GM23338 (cell line): ENCODE data around the gene CHCHD10. TPM values are rescaled to one million over a fixed set of nuclear protein-coding genes. Genes with fewer than 3 reads are reported as not detected.

Experiments used
- ATAC-seq: fragments of 200-7000 bp; cut with Tn5 transposase; 3 replicates; pipeline ENCODE4 v1.9.1; 2020
- DNase-seq: peaks from one replicate; pipeline ENCODE4 v3.0.0-alpha.2; 2015; ENCODE audit warnings: low spot score
- H2AFZ ChIP-seq: fragments of 200-600 bp; sonication (generic); 2 replicates; pipeline ENCODE4 v1.8.0; 2016; ENCODE audit warnings: antibody characterized with exemption, mild to moderate bottlenecking, moderate library complexity
- H3F3A ChIP-seq: fragments of 200-600 bp; sonication (generic); replicated peaks from 2 replicates; pipeline ENCODE4 v1.8.0; 2017; ENCODE audit warnings: antibody characterized with exemption, mixed run types, low read depth
- H3K27ac ChIP-seq: fragments of 200-600 bp; sonication (generic); 2 replicates; pipeline ENCODE4 v1.6.1; 2016; ENCODE audit warnings: low read depth
- H3K27me3 ChIP-seq: fragments of 200-600 bp; sonication (generic); 2 replicates; pipeline ENCODE4 v1.8.0; 2016; ENCODE audit warnings: mild to moderate bottlenecking, mixed run types, moderate library complexity; ENCODE audit not compliant: insufficient read depth
- H3K36me3 ChIP-seq: fragments of 200-600 bp; sonication (generic); 2 replicates; pipeline ENCODE4 v1.8.0; 2016; ENCODE audit warnings: mild to moderate bottlenecking; ENCODE audit not compliant: insufficient read depth
- H3K4me1 ChIP-seq: fragments of 200-600 bp; sonication (generic); 2 replicates; pipeline ENCODE4 v1.8.0; 2016; ENCODE audit warnings: mild to moderate bottlenecking, moderate library complexity; ENCODE audit not compliant: insufficient read depth
- H3K4me2 ChIP-seq: fragments of 200-600 bp; sonication (generic); 2 replicates; pipeline ENCODE4 v1.7.1; 2017; ENCODE audit warnings: mixed run types
- H3K4me3 ChIP-seq: fragments of 200-600 bp; sonication (generic); 2 replicates; pipeline ENCODE4 v1.6.1; 2016; ENCODE audit warnings: mixed run types
- H3K79me2 ChIP-seq: fragments of 200-600 bp; sonication (generic); replicated peaks from 2 replicates; pipeline ENCODE4 v1.8.0; 2017; ENCODE audit warnings: mild to moderate bottlenecking; ENCODE audit not compliant: insufficient read depth
- H3K9me2 ChIP-seq: fragments of 200-600 bp; sonication (generic); 2 replicates; pipeline ENCODE4 v1.8.0; 2017; ENCODE audit not compliant: insufficient read depth
- H4K20me1 ChIP-seq: fragments of 200-600 bp; sonication (generic); replicated peaks from 2 replicates; pipeline ENCODE4 v1.8.0; 2017; ENCODE audit warnings: mild to moderate bottlenecking; ENCODE audit not compliant: insufficient read depth
- H3K27ac Mint-ChIP-seq: 2 replicates; pipeline ENCODE4 v1.8.0; 2020; ENCODE audit warnings: inconsistent platforms, mild to moderate bottlenecking, moderate library complexity, mixed read lengths
- H3K27me3 Mint-ChIP-seq: 3 replicates; pipeline ENCODE4 v1.8.0; 2022; ENCODE audit warnings: low read depth, mild to moderate bottlenecking, moderate library complexity, mixed read lengths, inconsistent platforms; ENCODE audit not compliant: insufficient read depth, poor library complexity
- H3K36me3 Mint-ChIP-seq: 3 replicates; pipeline ENCODE4 v1.8.0; 2021; ENCODE audit warnings: low read depth, mild to moderate bottlenecking, inconsistent platforms, moderate library complexity, mixed read lengths
- H3K4me1 Mint-ChIP-seq: 3 replicates; pipeline ENCODE4 v1.8.0; 2020; ENCODE audit warnings: mild to moderate bottlenecking, inconsistent platforms, mixed read lengths
- H3K4me3 Mint-ChIP-seq: 3 replicates; pipeline ENCODE4 v1.8.0; 2021; ENCODE audit warnings: moderate library complexity, mild to moderate bottlenecking, inconsistent platforms, mixed read lengths
- H3K9me3 Mint-ChIP-seq: 3 replicates; pipeline ENCODE4 v1.8.0; 2020; ENCODE audit warnings: moderate library complexity, mild to moderate bottlenecking, inconsistent platforms, mixed read lengths
- CREB1 ChIP-seq: fragments of 250-450 bp; sonication (Bioruptor Pico); IDR thresholded peaks from 2 replicates; pipeline ENCODE4 v1.5.0; 2020; ENCODE audit warnings: low read depth, mild to moderate bottlenecking, moderate library complexity
- CTCF ChIP-seq, 2 experiments: fragments of 200-600 bp in 1 of 2; sonication (generic) in 1 of 2; conservative IDR thresholded peaks; 2 replicates each; pipeline versions ENCODE4 v1.5.1 to v1.6.1; 2016 to 2017; ENCODE audit warnings: antibody characterized with exemption in 2 of 2, low read depth in 2 of 2, mild to moderate bottlenecking in 2 of 2, moderate library complexity in 1 of 2
- ETS1 ChIP-seq: IDR thresholded peaks from 2 replicates; pipeline ENCODE4 v1.6.1; 2016; ENCODE audit warnings: antibody characterized with exemption
- EZH2 ChIP-seq: fragments of 200-600 bp; sonication (generic); IDR thresholded peaks from one replicate; pipeline ENCODE4 v1.8.0; 2017; ENCODE audit warnings: antibody characterized with exemption, mild to moderate bottlenecking, low read depth; ENCODE audit not compliant: unreplicated experiment
- EZH2phosphoT487 ChIP-seq: fragments of 200-600 bp; sonication (generic); IDR thresholded peaks from one replicate; pipeline ENCODE4 v1.8.1; 2018; ENCODE audit warnings: antibody characterized with exemption; ENCODE audit not compliant: unreplicated experiment
- JUNB ChIP-seq: IDR thresholded peaks from one replicate; pipeline ENCODE4 v1.6.1; 2016; ENCODE audit warnings: antibody characterized with exemption; ENCODE audit not compliant: unreplicated experiment
- NANOG ChIP-seq: IDR thresholded peaks from 2 replicates; pipeline ENCODE4 v1.6.1; 2016; ENCODE audit warnings: antibody characterized with exemption, borderline replicate concordance
- POLR2AphosphoS5 ChIP-seq: IDR thresholded peaks from 2 replicates; pipeline ENCODE4 v1.6.1; 2016; ENCODE audit warnings: antibody characterized with exemption, low read depth
- STAT1 ChIP-seq: IDR thresholded peaks from one replicate; pipeline ENCODE4 v1.6.1; 2016; ENCODE audit warnings: antibody characterized with exemption; ENCODE audit not compliant: unreplicated experiment
- ZNF114 ChIP-seq: fragments of 250-450 bp; sonication (Bioruptor Pico); IDR thresholded peaks from 2 replicates; pipeline ENCODE4 v1.5.0; 2020; ENCODE audit warnings: mild to moderate bottlenecking, moderate library complexity
- ZNF331 ChIP-seq: fragments of 250-450 bp; sonication (Bioruptor Pico); IDR thresholded peaks from 2 replicates; pipeline ENCODE4 v1.5.0; 2020; ENCODE audit warnings: low read depth, mild to moderate bottlenecking, moderate library complexity
- ZNF462 ChIP-seq: fragments of 250-450 bp; sonication (Bioruptor Pico); IDR thresholded peaks from 2 replicates; pipeline ENCODE4 v1.5.0; 2020; ENCODE audit warnings: mild to moderate bottlenecking, moderate library complexity
- polyA plus RNA-seq: library from polyadenylated mRNA; unstranded; fragments of >200 nt; fragmentation: Nextera tagmentation; extraction: Ambion mirVana; gene quantifications from 2 replicates; pipeline ENCODE4 v1.2.1, GENCODE V29; 2016
- total RNA-seq: library from RNA; depleted of rRNA; stranded (reverse); fragments of >200 nt; shearing (Covaris generic); gene quantifications from 2 replicates; pipeline ENCODE4 v1.2.3, GENCODE V29; 2014
- TF ChIP-seq, protein P1 (sequence below): IDR thresholded peaks from one replicate; pipeline ENCODE4 v1.6.1; 2018; ENCODE audit warnings: antibody characterized with exemption; ENCODE audit not compliant: unreplicated experiment

The CHCHD10 gene
- total and polyA plus RNA-seq, 2 experiments from 2014 or later, result 11.4 to 101 TPM

DNA sequence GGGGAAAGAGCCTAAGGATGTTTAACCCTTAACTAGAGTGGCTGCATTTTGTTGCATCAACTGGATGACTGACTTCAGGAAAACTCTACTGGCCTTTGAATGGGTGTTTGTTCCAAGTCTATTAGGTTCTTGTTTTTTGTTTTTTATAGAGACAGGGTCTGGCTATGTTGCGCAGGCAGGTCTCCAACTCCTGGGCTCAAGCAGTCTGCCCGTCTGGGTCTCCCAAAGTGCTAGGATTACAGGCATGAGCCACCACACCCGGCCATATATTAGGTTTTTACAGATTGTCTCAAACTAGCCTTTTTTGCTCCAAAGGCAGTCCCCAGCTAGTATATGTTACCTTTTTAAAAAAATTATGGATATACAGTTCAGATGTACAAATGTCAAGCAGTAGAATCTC lies 20.1 kb upstream of the CHCHD10 start (continued):
- TF ChIP-seq JUNB (no peak), ZNF114 (CRISPR knock-in tag) (no peak)

DNA sequence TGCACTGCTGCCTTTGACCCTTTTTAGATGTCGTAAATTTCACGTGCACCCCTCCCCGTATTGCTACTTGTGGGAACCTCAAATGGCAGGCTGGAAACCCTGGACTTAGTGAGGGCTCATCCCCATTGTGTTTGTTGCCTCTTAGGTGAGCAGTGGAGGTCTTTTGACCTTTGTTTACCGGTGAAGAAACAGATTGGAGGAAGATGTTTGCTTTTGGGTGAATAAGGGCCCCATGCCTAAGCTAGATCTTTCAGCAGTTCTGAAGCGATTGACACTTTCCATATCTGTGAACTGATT lies 19.8 kb upstream of the CHCHD10 start:
- TF ChIP-seq ZNF114 (CRISPR knock-in tag) (no peak), JUNB (no peak), CREB1 (CRISPR knock-in tag) (no peak), POLR2AphosphoS5 (no peak), ETS1 (no peak), STAT1 (no peak), CTCF (conservative IDR thresholded peaks at IDR 0.05; ENCODE audit: low read depth in 2 of 2) (no peak), EZH2 (no peak), ZNF462 (CRISPR knock-in tag) (no peak), NANOG (no peak), EZH2phosphoT487 (no peak), ZNF331 (CRISPR knock-in tag) (no peak)
- TF ChIP-seq, protein P1, sequence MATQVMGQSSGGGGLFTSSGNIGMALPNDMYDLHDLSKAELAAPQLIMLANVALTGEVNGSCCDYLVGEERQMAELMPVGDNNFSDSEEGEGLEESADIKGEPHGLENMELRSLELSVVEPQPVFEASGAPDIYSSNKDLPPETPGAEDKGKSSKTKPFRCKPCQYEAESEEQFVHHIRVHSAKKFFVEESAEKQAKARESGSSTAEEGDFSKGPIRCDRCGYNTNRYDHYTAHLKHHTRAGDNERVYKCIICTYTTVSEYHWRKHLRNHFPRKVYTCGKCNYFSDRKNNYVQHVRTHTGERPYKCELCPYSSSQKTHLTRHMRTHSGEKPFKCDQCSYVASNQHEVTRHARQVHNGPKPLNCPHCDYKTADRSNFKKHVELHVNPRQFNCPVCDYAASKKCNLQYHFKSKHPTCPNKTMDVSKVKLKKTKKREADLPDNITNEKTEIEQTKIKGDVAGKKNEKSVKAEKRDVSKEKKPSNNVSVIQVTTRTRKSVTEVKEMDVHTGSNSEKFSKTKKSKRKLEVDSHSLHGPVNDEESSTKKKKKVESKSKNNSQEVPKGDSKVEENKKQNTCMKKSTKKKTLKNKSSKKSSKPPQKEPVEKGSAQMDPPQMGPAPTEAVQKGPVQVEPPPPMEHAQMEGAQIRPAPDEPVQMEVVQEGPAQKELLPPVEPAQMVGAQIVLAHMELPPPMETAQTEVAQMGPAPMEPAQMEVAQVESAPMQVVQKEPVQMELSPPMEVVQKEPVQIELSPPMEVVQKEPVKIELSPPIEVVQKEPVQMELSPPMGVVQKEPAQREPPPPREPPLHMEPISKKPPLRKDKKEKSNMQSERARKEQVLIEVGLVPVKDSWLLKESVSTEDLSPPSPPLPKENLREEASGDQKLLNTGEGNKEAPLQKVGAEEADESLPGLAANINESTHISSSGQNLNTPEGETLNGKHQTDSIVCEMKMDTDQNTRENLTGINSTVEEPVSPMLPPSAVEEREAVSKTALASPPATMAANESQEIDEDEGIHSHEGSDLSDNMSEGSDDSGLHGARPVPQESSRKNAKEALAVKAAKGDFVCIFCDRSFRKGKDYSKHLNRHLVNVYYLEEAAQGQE, result no peak
- Mint-ChIP-seq H3K4me3 (peak overlapping the region; percentile 96), H3K27ac (peak overlapping the region; percentile 83; the same call in 1 of the 2 replicates), H3K27me3 (peaks cover 6% of the 10 kb centered on the region), H3K4me1 (peaks cover 26% of the 10 kb centered on the region), H3K36me3 (peaks cover 17% of the 10 kb centered on the region), H3K9me3 (no peaks in the 10 kb centered on the region)
- DNase-seq, result no peak
- peaks cover 27% of the 10 kb centered on the region for H3K4me1 ChIP-seq
- H3K4me3 ChIP-seq, result peak overlapping the region; percentile 97
- no peaks in the 10 kb centered on the region for H3K27me3 ChIP-seq
- H3K9me2 ChIP-seq, result no peaks in the 10 kb centered on the region
- 0 out of 2 replicates have a peak, but pooled peaks cover 13% of the 10 kb centered on the region for H3F3A ChIP-seq
- peaks cover 52% of the 10 kb centered on the region for H3K79me2 ChIP-seq
- peak overlapping the region; percentile 97 for H3K4me2 ChIP-seq
- peak; percentile 18 for ATAC-seq
- no peaks in the 10 kb centered on the region for H3K36me3 ChIP-seq
- H3K27ac ChIP-seq, result peak overlapping the region; percentile 62
- H4K20me1 ChIP-seq, result peaks cover 29% of the 10 kb centered on the region
- H2AFZ ChIP-seq, result no peak overlapping the region
